Hepatocyte (in vitro differentiated cells): ENCODE results near the gene MIS18BP1. TPM values are rescaled to one million over a fixed set of nuclear protein-coding genes. Genes with fewer than 3 reads are reported as not detected.

Experiments used
- DNase-seq: peaks from one replicate; pipeline ENCODE4 v3.0.0-alpha.2; 2016; ENCODE audit warnings: low spot score
- H2AFZ ChIP-seq: fragments of 200-600 bp; sonication (generic); 2 replicates; pipeline ENCODE4 v1.6.0; 2016; ENCODE audit warnings: antibody characterized with exemption, mild to moderate bottlenecking
- H3K27ac ChIP-seq: fragments of 200-600 bp; sonication (generic); 2 replicates; pipeline ENCODE4 v1.5.1; 2016; ENCODE audit warnings: mild to moderate bottlenecking
- H3K27me3 ChIP-seq: fragments of 200-600 bp; sonication (generic); 2 replicates; pipeline ENCODE4 v1.6.1; 2016
- H3K36me3 ChIP-seq: fragments of 200-600 bp; sonication (generic); replicated peaks from 2 replicates; pipeline ENCODE4 v1.5.1; 2016; ENCODE audit warnings: low read depth; ENCODE audit not compliant: insufficient read depth
- H3K4me1 ChIP-seq: fragments of 200-600 bp; sonication (generic); 2 replicates; pipeline ENCODE4 v1.5.1; 2016; ENCODE audit warnings: mild to moderate bottlenecking, moderate library complexity; ENCODE audit not compliant: insufficient read depth
- H3K4me2 ChIP-seq: fragments of 200-600 bp; sonication (generic); 2 replicates; pipeline ENCODE4 v1.6.0; 2016
- H3K4me3 ChIP-seq: fragments of 200-600 bp; sonication (generic); 2 replicates; pipeline ENCODE4 v1.5.1; 2016; ENCODE audit warnings: mild to moderate bottlenecking
- H3K79me2 ChIP-seq: fragments of 200-600 bp; sonication (generic); 2 replicates; pipeline ENCODE4 v1.6.0; 2017; ENCODE audit warnings: mild to moderate bottlenecking
- H3K9me2 ChIP-seq: fragments of 200-600 bp; sonication (generic); replicated peaks from 2 replicates; pipeline ENCODE4 v1.6.0; 2017; ENCODE audit warnings: mild to moderate bottlenecking; ENCODE audit not compliant: insufficient read depth
- H3K9me3 ChIP-seq: fragments of 200-600 bp; sonication (generic); 2 replicates; pipeline ENCODE4 v1.5.1; 2016; ENCODE audit warnings: low read depth, mild to moderate bottlenecking
- H4K20me1 ChIP-seq: fragments of 200-600 bp; sonication (generic); 2 replicates; pipeline ENCODE4 v1.6.0; 2016; ENCODE audit warnings: mild to moderate bottlenecking; ENCODE audit not compliant: insufficient read depth, poor library complexity, severe bottlenecking
- EZH2 ChIP-seq: fragments of 200-600 bp; sonication (generic); IDR thresholded peaks from 2 replicates; pipeline ENCODE4 v1.6.1; 2016; ENCODE audit warnings: antibody characterized with exemption, mild to moderate bottlenecking, borderline replicate concordance
- EZH2phosphoT487 ChIP-seq: fragments of 200-600 bp; sonication (generic); IDR thresholded peaks from one replicate; pipeline ENCODE4 v1.6.1; 2018; ENCODE audit warnings: antibody characterized with exemption, mild to moderate bottlenecking, low read depth, moderate library complexity; ENCODE audit not compliant: unreplicated experiment, severe bottlenecking
- WGBS: methylation state at CpG from one replicate; pipeline ENCODE4 v1.1.6; 2016; ENCODE audit warnings: low lambda C conversion rate; ENCODE audit errors: missing lambda C conversion rate; 5-methylcytosine and 5-hydroxymethylcytosine counted together
- polyA plus RNA-seq: library from polyadenylated mRNA; unstranded; fragments of >200 nt; fragmentation: Nextera tagmentation; extraction: Ambion mirVana; gene quantifications from 2 replicates; pipeline ENCODE4 v1.2.1, GENCODE V29; 2016
- total RNA-seq: library from RNA; depleted of rRNA; stranded (reverse); fragments of >200 nt; gene quantifications from 2 replicates; pipeline ENCODE4 v1.2.3, GENCODE V29; 2014
- TF ChIP-seq, protein P1 (sequence below): fragments of 200-600 bp; sonication (generic); IDR thresholded peaks from 2 replicates; pipeline ENCODE4 v1.5.1; 2016; ENCODE audit warnings: antibody characterized with exemption, mild to moderate bottlenecking; ENCODE audit not compliant: poor library complexity

MIS18BP1 gene
- total and polyA plus RNA-seq, 2 experiments from 2014 or later, result 6.8 to 23.5 TPM

GRCh38 chr14:45270031-45270430, 17.0 kb upstream of the MIS18BP1 start:
- Histone ChIP-seq H3K27ac (peak overlapping the region; percentile 27), H3K4me2 (no peak overlapping the region), H3K4me3 (no peak overlapping the region), H4K20me1 (no peaks in the 10 kb centered on the region), H3K9me3 (no peaks in the 10 kb centered on the region), H2AFZ (no peak overlapping the region), H3K27me3 (no peaks in the 10 kb centered on the region), H3K79me2 (no peaks in the 10 kb centered on the region), H3K4me1 (no peaks in the 10 kb centered on the region), H3K9me2 (no peaks in the 10 kb centered on the region), H3K36me3 (no peaks in the 10 kb centered on the region)
- no peak for TF ChIP-seq EZH2
- TF ChIP-seq, protein P1, sequence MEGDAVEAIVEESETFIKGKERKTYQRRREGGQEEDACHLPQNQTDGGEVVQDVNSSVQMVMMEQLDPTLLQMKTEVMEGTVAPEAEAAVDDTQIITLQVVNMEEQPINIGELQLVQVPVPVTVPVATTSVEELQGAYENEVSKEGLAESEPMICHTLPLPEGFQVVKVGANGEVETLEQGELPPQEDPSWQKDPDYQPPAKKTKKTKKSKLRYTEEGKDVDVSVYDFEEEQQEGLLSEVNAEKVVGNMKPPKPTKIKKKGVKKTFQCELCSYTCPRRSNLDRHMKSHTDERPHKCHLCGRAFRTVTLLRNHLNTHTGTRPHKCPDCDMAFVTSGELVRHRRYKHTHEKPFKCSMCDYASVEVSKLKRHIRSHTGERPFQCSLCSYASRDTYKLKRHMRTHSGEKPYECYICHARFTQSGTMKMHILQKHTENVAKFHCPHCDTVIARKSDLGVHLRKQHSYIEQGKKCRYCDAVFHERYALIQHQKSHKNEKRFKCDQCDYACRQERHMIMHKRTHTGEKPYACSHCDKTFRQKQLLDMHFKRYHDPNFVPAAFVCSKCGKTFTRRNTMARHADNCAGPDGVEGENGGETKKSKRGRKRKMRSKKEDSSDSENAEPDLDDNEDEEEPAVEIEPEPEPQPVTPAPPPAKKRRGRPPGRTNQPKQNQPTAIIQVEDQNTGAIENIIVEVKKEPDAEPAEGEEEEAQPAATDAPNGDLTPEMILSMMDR, result no peak
- TF ChIP-seq EZH2phosphoT487, result no peak
- DNase-seq, result no peak
- 59% methylated on average over 1 of the region's 1 CpG for WGBS

GRCh38 chr14:45267071-45267470, 14.1 kb upstream of the MIS18BP1 start:
- Histone ChIP-seq H2AFZ (no peak overlapping the region), H3K27ac (no peak overlapping the region), H3K36me3 (no peaks in the 10 kb centered on the region), H4K20me1 (no peaks in the 10 kb centered on the region), H3K4me1 (no peaks in the 10 kb centered on the region), H3K9me2 (no peaks in the 10 kb centered on the region), H3K9me3 (no peaks in the 10 kb centered on the region), H3K4me3 (no peak overlapping the region), H3K4me2 (no peak overlapping the region), H3K79me2 (no peaks in the 10 kb centered on the region), H3K27me3 (no peaks in the 10 kb centered on the region)
- no peak for DNase-seq
- no peak for TF ChIP-seq EZH2phosphoT487
- no peak for TF ChIP-seq EZH2
- TF ChIP-seq, protein P1, result no peak

- Histone ChIP-seq H3K4me3 (no peak overlapping the region), H3K4me2 (no peak overlapping the region), H3K79me2 (no peaks in the 10 kb centered on the region), H2AFZ (no peak overlapping the region), H3K27ac (no peak overlapping the region), H3K9me2 (no peaks in the 10 kb centered on the region), H3K9me3 (peaks cover 8% of the 10 kb centered on the region), H3K36me3 (no peaks in the 10 kb centered on the region), H3K4me1 (no peaks in the 10 kb centered on the region), H3K27me3 (no peaks in the 10 kb centered on the region), H4K20me1 (no peaks in the 10 kb centered on the region)
- no peak for DNase-seq
- WGBS, result 83% methylated on average over 4 of the region's 4 CpGs
- TF ChIP-seq EZH2 (no peak), EZH2phosphoT487 (no peak)
- TF ChIP-seq, protein P1, result no peak
Measured at GRCh38 chr14:45262637-45263036, 9.6 kb upstream of the MIS18BP1 start.

DNA sequence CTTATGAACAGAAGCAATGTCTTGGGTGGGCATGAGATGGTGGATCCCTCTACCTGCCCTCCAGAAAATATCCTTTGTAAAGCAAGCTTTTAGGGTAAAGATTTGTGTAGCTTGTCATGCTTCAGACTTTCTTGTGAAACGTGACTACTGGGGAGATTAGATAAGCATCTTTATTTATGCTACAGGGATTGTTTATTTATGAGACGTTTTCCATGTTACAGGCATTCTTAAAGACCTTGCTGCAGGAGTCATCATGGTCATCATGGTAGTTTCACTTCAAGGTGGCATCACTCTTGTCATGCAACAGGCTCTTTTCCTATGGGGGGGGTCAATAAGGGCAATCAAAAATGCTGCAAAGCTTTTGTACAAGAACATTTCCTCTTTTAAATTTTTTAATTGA, 8.2 kb upstream of the MIS18BP1 start:
- Histone ChIP-seq H3K9me2 (no peaks in the 10 kb centered on the region), H3K4me1 (no peaks in the 10 kb centered on the region), H3K27ac (no peak overlapping the region), H3K4me3 (no peak overlapping the region), H3K79me2 (no peaks in the 10 kb centered on the region), H3K4me2 (no peak overlapping the region), H3K36me3 (no peaks in the 10 kb centered on the region), H3K27me3 (no peaks in the 10 kb centered on the region), H2AFZ (no peak overlapping the region), H3K9me3 (peaks cover 8% of the 10 kb centered on the region), H4K20me1 (no peaks in the 10 kb centered on the region)
- TF ChIP-seq, protein P1, result no peak
- TF ChIP-seq EZH2, result no peak
- TF ChIP-seq EZH2phosphoT487, result no peak
- WGBS, result 44% methylated on average over 2 of the region's 2 CpGs
- DNase-seq, result no peak
